H1 (cell line): ENCODE data around the gene RASGEF1B. TPM values are rescaled to one million over a fixed set of nuclear protein-coding genes. Genes with fewer than 3 reads are reported as not detected.

ENCODE experiments used
- CBX5 ChIP-seq: fragments of 300-800, 300-1000 bp; sonication (generic); IDR thresholded peaks from 2 replicates; pipeline ENCODE4 v1.7.1; 2016; ENCODE audit warnings: antibody characterized with exemption, low read length, low read depth
- CHD2 ChIP-seq: IDR thresholded peaks from 2 replicates; pipeline ENCODE4 v1.6.1; 2012; ENCODE audit warnings: low read length, improper control_type of control experiment
- EP300 ChIP-seq, 2 experiments: IDR thresholded peaks; 1 replicate in 1 of 2; 2 replicates in 1 of 2; pipeline ENCODE4 v1.6.1; 2011 to 2012; ENCODE audit warnings: low read depth in 2 of 2, low read length in 2 of 2, mild to moderate bottlenecking in 2 of 2, borderline replicate concordance in 1 of 2, inconsistent platforms in 1 of 2, moderate library complexity in 1 of 2
- JUND ChIP-seq: IDR thresholded peaks from 2 replicates; pipeline ENCODE4 v1.6.1; 2011; ENCODE audit warnings: mild to moderate bottlenecking, improper control_type of control experiment, low read length
- RXRA ChIP-seq: IDR thresholded peaks from 2 replicates; pipeline ENCODE4 v1.6.1; 2011; ENCODE audit warnings: low read depth, mild to moderate bottlenecking, low read length, moderate library complexity; ENCODE audit not compliant: insufficient read depth
- SIRT6 ChIP-seq: IDR thresholded peaks from one replicate; pipeline ENCODE4 v1.7.1; 2012; ENCODE audit warnings: low read length, inconsistent platforms
- SP2 ChIP-seq: IDR thresholded peaks from 2 replicates; pipeline ENCODE4 v1.6.1; 2012; ENCODE audit warnings: mild to moderate bottlenecking, low read length, inconsistent platforms
- TCF12 ChIP-seq: IDR thresholded peaks from 2 replicates; pipeline ENCODE4 v1.6.1; 2011; ENCODE audit warnings: low read depth, mild to moderate bottlenecking, low read length
- YY1 ChIP-seq: IDR thresholded peaks from 2 replicates; pipeline ENCODE4 v1.6.1; 2011; ENCODE audit warnings: low read depth, mild to moderate bottlenecking, low read length
- polyA plus RNA-seq, 7 experiments: library from polyadenylated mRNA; depleted of rRNA in 3 of 7; stranded (reverse) in 5 of 7; unstranded in 2 of 7; fragments of >200 nt in 5 of 7; fragments of 200-250 nt in 2 of 7; gene quantifications; 1 replicate in 5 of 7; 2 replicates in 1 of 7; 4 replicates in 1 of 7; pipeline versions ENCODE4 v1.2.1 to v1.2.3, GENCODE V29; 2011 to 2013; ENCODE audit warnings: missing spikeins in 2 of 7, mixed read lengths in 2 of 7
- total RNA-seq: library from RNA; stranded (reverse); fragmentation: NEBNext Ultra II Directional; extraction: Animal tissue kit (Norgen Biotek cat#: 25700); gene quantifications from 2 replicates; pipeline ENCODE4 v1.2.1, GENCODE V29; 2021

Gene RASGEF1B
- total and polyA plus RNA-seq, 2 of the 8 experiments (the other 6 are each of a cell fraction or from before 2014, with no cell fraction given): 1.6 to 4.7 TPM

DNA sequence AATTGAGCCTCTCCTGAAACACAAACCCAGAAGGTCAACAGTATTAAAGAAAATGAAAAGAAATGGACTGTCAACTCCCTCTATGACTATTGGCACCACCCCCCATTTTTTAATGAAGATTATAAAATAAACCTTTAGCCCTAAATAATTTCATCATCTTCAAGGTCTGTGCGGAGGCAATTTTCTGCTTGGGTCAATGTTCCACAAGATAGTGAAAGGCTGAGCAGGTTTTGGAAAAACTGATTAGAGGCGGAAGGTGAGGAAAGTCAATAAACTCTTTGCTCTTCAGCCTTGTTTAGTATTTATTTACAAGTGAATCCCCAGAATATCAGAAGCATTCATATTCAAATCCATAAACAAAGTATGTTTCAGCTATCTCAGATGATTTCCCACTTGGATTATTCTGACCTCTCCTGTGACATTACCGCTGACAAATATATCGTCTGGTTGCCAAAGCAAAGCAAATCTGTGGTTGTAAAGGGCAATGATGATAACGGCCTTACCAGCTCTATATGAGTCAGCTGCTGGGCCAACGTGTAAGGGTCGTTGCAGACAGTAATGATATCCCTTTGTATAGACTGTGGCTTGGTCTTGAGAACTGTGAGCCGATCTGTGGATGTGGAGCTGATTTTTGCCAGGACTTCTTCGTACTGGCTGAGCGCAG, 24.0 kb downstream of the RASGEF1B start (continued):
- TF ChIP-seq RXRA (no peak), SP2 (no peak), CHD2 (no peak), TCF12 (no peak), YY1 (no peak), JUND (no peak), CBX5 (no peak), EP300 (IDR thresholded peaks at IDR 0.05; ENCODE audit: borderline replicate concordance in 1 of 2, low read depth in 2 of 2, low read length in 2 of 2) (no peak), SIRT6 (no peak)
